Measurements from ENCODE around the gene ABT1. TPM values are rescaled to one million over a fixed set of nuclear protein-coding genes. Genes with fewer than 3 reads are reported as not detected.

Gene ABT1
- total and polyA plus RNA-seq, 8 donors: 3.5 to 10.2 (median 5.6) TPM

GRCh38 chr6:26578279-26578678 lies 18.5 kb upstream of the ABT1 start:
- 76 to 86% methylated on average over 6 of the region's 6 CpGs for WGBS, 2 donors
- H3K4me3 ChIP-seq: no peak overlapping the region

GRCh38 chr6:26578741-26579140 lies 18.0 kb upstream of the ABT1 start:
- intact Hi-C loops (cut with DNase I): loop anchor here in 1 of 3 donors (10.0 kb wide), 1 partner anchor 254 kb away; no protein-coding TSS in a partner anchor
- FAIRE-seq: no peak
- TF ChIP-seq CTCF (IDR thresholded peaks at IDR 0.05): no peak
- Histone ChIP-seq H3K27me3 (peaks cover 0 to 16% (median 5%) of the 10 kb centered on the region in 4 donors), H3K9me3 (no peaks in the 10 kb centered on the region), H3K36me3 (no peaks in the 10 kb centered on the region), H3K27ac (no peak overlapping the region), H3K4me1 (peaks cover 0 to 4% (median 0%) of the 10 kb centered on the region in 3 donors), H3K4me3 (no peak overlapping the region)
- ATAC-seq: no peak
- no peak for DNase-seq
- WGBS, 2 donors: 87 to 100% methylated on average over 1 of the region's 1 CpG

More at GRCh38 chr6:26578279-26578678, 18.5 kb upstream of the ABT1 start:
- Histone ChIP-seq H3K9me3 (no peaks in the 10 kb centered on the region), H3K27ac (no peak overlapping the region), H3K36me3 (no peaks in the 10 kb centered on the region), H3K27me3 (peaks cover 0 to 16% (median 5%) of the 10 kb centered on the region in 4 donors), H3K4me1 (peaks cover 0 to 4% (median 0%) of the 10 kb centered on the region in 3 donors)
- no peak for FAIRE-seq
- ATAC-seq: no peak
- intact Hi-C loops (cut with DNase I): loop anchor here in 1 of 3 donors (10.0 kb wide), 1 partner anchor 253 kb away; no protein-coding TSS in a partner anchor
- DNase-seq: no peak
- no peak for TF ChIP-seq CTCF (IDR thresholded peaks at IDR 0.05)

- 40 to 45% methylated on average over 4 of the region's 4 CpGs for WGBS, 2 donors
- Histone ChIP-seq H3K9me3 (no peaks in the 10 kb centered on the region), H3K4me1 (peaks cover 0 to 4% (median 0%) of the 10 kb centered on the region in 3 donors), H3K36me3 (no peaks in the 10 kb centered on the region), H3K4me3 (no peak overlapping the region), H3K27ac (no peak overlapping the region), H3K27me3 (peaks cover 0 to 22% (median 6%) of the 10 kb centered on the region in 4 donors)
- no peak for TF ChIP-seq CTCF (IDR thresholded peaks at IDR 0.05)
- ATAC-seq (no peak), FAIRE-seq (no peak), DNase-seq (no peak)
- intact Hi-C loops (cut with DNase I): no loop called here
Observed at GRCh38 chr6:26581164-26581915, 15.4 kb upstream of the ABT1 start.

GRCh38 chr6:26588965-26589364 lies 7.8 kb upstream of the ABT1 start:
- no peak for TF ChIP-seq CTCF (IDR thresholded peaks at IDR 0.05)
- FAIRE-seq: no peak

GRCh38 chr6:26592649-26593048 lies 4.1 kb upstream of the ABT1 start:
- Histone ChIP-seq H3K4me1 (peaks cover 0 to 11% (median 0%) of the 10 kb centered on the region in 3 donors), H3K4me3 (no peak overlapping the region), H3K27ac (no peak overlapping the region), H3K9me3 (no peaks in the 10 kb centered on the region), H3K27me3 (peaks cover 0 to 41% (median 6%) of the 10 kb centered on the region in 4 donors), H3K36me3 (no peaks in the 10 kb centered on the region)
- WGBS, 2 donors: 36 to 44% methylated on average over 4 of the region's 4 CpGs
- FAIRE-seq (no peak), DNase-seq (no peak), ATAC-seq (no peak)
- intact Hi-C loops (cut with DNase I): no loop called here
- no peak for TF ChIP-seq CTCF (IDR thresholded peaks at IDR 0.05)

More at GRCh38 chr6:26588965-26589364, 7.8 kb upstream of the ABT1 start:
- Histone ChIP-seq H3K36me3 (no peaks in the 10 kb centered on the region), H3K4me1 (no peaks in the 10 kb centered on the region), H3K9me3 (no peaks in the 10 kb centered on the region), H3K4me3 (no peak overlapping the region), H3K27me3 (peaks cover 0 to 41% (median 7%) of the 10 kb centered on the region in 4 donors), H3K27ac (no peak overlapping the region)
- no peak for ATAC-seq
- intact Hi-C loops (cut with DNase I): no loop called here
- 81 to 91% methylated on average over 21 of the region's 21 CpGs for WGBS, 2 donors
- no peak for DNase-seq

Measured in pancreas (tissue), 10 donors.